Measurements from ENCODE around the gene GPR152.

GRCh38 chr11:67429038-67429668 lies 23.4 kb downstream of the GPR152 start:
- TF ChIP-seq CTCF (IDR thresholded peaks at IDR 0.05; ENCODE audit: low read length): no peak
- no peak for TF ChIP-seq EZH2phosphoT487 (IDR thresholded peaks at IDR 0.05; ENCODE audit: low read length)
